GM18951 (cell line): ENCODE data around the gene HS3ST3B1.

Experiments used
- POLR2A ChIP-seq: IDR thresholded peaks from 4 replicates; pipeline ENCODE4 v1.6.1; 2011; ENCODE audit warnings: mild to moderate bottlenecking; ENCODE audit not compliant: insufficient read length, insufficient read depth; ENCODE audit errors: extremely low read depth
- in situ Hi-C: fragments of 300-500 bp; cut with MboI; formaldehyde crosslinking; loops from one replicate; pipeline ENCODE4 v1.12.0; 2022; ENCODE audit warnings: low sequenced_read_pairs, mixed read lengths, inconsistent platforms; ENCODE audit not compliant: unreplicated experiment

HS3ST3B1 gene

DNA sequence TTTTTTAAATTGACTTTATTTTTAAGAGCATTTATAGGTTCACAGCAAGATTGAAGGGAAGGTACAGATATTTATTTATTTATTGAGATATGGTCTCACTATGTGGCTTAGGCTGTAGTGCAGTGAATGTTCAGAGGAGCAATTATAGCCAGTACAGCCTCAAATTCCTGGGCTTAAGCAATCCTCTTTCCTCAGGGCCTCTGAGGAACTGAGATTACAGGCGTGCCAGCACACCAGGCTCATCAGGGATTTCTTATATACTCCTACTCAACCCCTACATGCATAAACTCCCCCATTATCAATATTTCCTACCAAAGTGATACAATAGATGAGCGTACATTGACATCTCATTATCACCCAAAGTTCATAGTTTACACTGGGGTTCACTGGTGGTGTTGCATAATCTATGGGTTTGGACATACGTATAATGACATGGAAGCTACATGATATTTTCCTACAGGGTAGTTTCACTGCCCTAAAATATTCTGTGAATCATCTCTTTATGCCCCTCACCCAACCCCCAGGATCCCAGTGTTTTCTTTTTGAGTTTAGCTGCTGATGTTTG lies 33.5 kb downstream of the HS3ST3B1 start:
- no peak for TF ChIP-seq POLR2A
- in situ Hi-C loops: no loop called here

- in situ Hi-C loops: no loop called here
Observed at GRCh38 chr17:14334919-14335318, 34.0 kb downstream of the HS3ST3B1 start.

GRCh38 chr17:14336418-14336817 lies 35.5 kb downstream of the HS3ST3B1 start:
- in situ Hi-C loops: no loop called here
- no peak for TF ChIP-seq POLR2A

More at GRCh38 chr17:14334919-14335318, 34.0 kb downstream of the HS3ST3B1 start:
- no peak for TF ChIP-seq POLR2A

- TF ChIP-seq POLR2A: no peak
- in situ Hi-C loops: no loop called here
Observed at GRCh38 chr17:14337596-14338079, 36.8 kb downstream of the HS3ST3B1 start.

DNA sequence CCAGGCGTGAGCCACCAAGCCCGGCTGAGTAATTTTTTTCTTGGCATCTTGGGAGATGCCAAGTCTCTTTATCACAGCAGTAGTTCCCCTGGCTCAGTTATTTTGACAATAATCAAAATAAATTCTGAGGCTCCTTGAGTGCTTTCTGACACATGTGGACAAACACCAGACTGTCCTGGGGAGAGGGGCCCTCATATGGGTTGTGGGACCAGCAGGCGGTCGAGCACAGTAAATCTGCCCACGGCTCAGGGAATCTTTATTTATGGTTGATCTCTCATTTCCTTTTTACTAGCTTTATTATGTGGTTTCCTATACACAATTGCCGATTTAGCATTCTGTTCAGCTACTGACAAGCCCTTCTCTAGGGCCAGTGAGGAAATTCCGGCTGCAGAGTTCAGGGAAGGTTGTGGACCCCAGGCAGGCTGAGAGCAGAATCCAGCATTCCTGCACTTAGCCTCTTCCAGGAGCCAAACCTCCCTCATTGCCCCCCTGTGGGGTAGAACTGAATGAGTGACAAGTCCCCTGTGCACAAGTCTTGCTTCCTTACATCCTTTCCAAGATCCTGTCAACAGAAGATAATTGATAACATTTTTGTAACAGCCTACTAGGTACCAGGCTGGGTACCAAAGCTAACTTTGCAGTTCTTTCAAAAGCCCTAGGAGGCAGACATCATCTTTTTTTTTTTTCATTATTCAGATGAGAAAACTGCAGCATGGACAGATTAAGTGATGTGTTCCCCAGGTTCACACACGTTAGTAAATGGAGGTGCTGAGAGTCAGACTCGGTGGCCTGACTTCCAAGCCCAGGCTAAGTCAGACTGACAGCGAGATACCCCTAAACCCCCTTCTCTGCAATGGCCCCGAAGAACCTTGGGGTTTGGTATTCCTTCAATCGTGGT lies 40.2 kb downstream of the HS3ST3B1 start:
- TF ChIP-seq POLR2A: no peak
- in situ Hi-C loops: no loop called here

DNA sequence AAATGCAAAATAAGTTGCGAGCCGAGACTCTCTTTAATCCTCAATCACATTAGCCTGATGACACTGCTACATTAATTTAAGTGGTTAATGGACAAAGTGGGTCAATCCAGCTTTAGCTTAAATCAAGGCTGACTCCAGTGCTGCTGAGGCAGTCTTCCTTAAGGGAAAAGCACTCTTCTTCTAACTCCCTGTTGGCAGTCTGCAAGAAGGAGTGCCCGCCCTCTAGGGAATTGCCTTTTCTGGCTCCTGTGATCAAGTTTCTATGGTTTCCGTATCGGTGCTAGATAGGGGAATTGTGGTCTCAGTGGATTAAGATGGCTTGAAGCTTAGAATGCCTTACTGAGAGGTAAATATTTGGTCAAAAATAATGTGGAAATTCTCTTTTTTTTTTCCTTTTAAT lies 41.0 kb downstream of the HS3ST3B1 start:
- in situ Hi-C loops: no loop called here
- no peak for TF ChIP-seq POLR2A

- in situ Hi-C loops: no loop called here
- no peak for TF ChIP-seq POLR2A
Observed at GRCh38 chr17:14346801-14347200, 45.9 kb downstream of the HS3ST3B1 start.

DNA sequence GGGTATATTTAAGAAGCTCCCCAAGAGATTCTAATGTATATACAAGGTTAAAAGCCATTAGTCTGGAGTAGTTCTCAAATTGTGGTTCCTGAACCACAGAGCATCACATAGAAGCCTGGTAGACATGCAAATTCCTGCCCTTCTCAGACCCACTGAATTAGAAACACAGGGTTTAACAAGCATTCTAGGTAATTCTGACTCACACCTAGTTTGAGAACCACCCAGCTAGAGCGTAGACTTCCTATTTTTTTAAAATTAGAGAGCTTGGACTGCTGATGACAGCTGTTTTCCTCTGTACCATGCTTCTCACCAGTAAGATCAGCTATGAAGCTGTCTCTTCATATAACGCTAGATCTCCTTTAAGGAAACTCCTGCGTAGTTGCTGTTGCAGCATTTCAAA lies 50.6 kb downstream of the HS3ST3B1 start:
- no peak for TF ChIP-seq POLR2A

DNA sequence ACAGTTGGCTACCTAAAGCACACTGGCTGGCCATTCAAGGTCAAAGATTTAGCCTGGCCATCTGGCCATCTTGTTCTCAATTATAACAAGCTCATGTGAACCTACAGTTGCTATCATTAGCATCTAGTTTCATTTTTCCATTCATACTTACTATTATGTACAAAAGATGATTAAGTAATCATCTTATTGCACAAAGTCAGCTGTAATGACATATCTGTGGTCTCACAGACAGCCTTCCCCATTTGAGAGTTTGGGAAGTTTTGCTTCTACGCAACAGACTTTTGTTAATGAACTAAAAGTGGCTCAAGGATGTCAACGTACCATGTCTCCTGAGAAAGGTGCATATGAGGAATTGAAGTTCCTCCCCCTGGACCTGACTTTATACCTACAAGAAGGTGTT lies 51.3 kb downstream of the HS3ST3B1 start:
- in situ Hi-C loops: no loop called here
- no peak for TF ChIP-seq POLR2A

More for the DNA sequence above, 50.6 kb downstream of the HS3ST3B1 start:
- in situ Hi-C loops: no loop called here

- in situ Hi-C loops: no loop called here
- TF ChIP-seq POLR2A: no peak
Observed at GRCh38 chr17:14353861-14354474, 53.1 kb downstream of the HS3ST3B1 start.

GRCh38 chr17:14354807-14355206 lies 53.9 kb downstream of the HS3ST3B1 start:
- TF ChIP-seq POLR2A: no peak
- in situ Hi-C loops: no loop called here

DNA sequence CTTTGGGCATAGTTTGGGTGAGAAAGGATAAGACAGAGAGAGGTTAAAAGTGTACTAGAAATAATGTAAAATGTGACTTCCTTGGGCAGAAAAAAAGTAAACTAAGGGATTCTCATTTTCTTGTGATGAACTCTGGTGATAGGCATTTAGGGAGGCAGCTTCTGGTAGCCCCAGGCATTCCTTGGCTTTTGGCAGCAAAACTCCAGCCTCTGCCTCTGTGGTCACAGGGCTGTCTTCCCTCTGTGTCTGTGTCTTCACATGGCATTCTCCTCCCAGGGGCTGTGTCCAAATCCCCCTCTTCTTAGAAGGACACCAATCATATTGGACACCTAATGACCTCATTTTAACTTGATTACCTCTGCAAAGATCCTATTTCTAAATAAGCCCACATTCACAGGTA lies 54.7 kb downstream of the HS3ST3B1 start:
- in situ Hi-C loops: no loop called here
- TF ChIP-seq POLR2A: no peak

DNA sequence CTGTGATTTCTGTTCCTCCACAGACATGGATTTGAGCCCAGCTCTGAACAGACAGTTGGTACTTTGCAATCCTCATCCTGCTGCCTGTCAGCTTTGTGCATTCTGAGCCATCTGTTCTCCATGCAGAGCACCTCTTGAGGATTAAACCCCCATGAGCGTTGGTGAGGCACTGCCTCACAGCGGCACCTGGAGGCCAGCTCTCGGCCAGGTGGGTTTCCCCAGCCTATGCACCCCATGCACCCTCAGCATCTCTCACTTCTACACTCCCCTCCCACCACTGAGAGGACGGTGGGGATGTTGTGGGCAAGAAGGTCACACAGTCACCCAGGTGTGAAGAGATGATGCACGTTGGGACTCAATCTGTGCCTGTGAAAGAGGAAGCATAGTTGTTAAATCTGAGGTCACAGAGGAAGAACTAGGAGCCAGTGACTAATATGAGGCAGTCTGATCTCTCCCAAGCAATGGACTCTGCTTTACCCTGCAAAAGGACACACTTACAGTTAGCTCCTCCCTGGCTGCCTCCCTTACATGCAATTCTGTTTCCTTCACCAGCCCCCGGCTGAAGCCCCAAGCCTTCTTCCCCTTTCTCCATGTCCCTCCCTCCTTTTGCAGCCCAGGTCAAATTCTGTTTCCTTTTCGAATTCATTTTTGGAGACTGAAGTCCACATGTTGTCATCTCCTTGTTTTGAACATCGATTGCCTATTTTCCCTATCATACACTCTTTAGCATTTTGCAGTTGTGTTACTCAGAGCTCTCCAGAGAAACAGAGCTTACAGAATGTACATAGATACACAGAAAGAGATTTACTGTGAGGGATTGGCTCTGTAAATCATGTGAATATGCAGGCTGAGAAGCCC lies 58.5 kb downstream of the HS3ST3B1 start:
- in situ Hi-C loops: no loop called here
- TF ChIP-seq POLR2A: no peak

- TF ChIP-seq POLR2A: no peak
- in situ Hi-C loops: no loop called here
Observed at GRCh38 chr17:14360856-14361255, 60.0 kb downstream of the HS3ST3B1 start.
